NCI-H2171 treated with DMSO at 0.1 percent for 48 hours (cell line): ENCODE measurements around the gene AKIRIN1.
"Not testable (repeated sequence)": the region's sequence is repeated elsewhere in the genome, so short reads cannot be mapped to it uniquely, and the experiment has no call there.

Source experiments
- DNase-seq: peaks from one replicate; lab custom pipeline; 2025; lab: John Stamatoyannopoulos, UW

AKIRIN1 gene

GRCh38 chr1:39045231-39045630, 54.2 kb downstream of the AKIRIN1 start:
- no peak for DNase-seq

- no peak for DNase-seq
Observed at GRCh38 chr1:39046613-39047210, 55.6 kb downstream of the AKIRIN1 start.

GRCh38 chr1:39047374-39048229, 56.5 kb downstream of the AKIRIN1 start:
- no peak for DNase-seq

GRCh38 chr1:39048745-39049370, 57.8 kb downstream of the AKIRIN1 start:
- no peak for DNase-seq

GRCh38 chr1:39050001-39050400, 58.9 kb downstream of the AKIRIN1 start:
- no peak for DNase-seq

GRCh38 chr1:39051193-39051850, 60.2 kb downstream of the AKIRIN1 start:
- DNase-seq: not testable (repeated sequence)

- DNase-seq: no peak
Observed at GRCh38 chr1:39051956-39052355, 60.9 kb downstream of the AKIRIN1 start.

GRCh38 chr1:39055213-39055710, 64.2 kb downstream of the AKIRIN1 start:
- not testable (repeated sequence) for DNase-seq
